Measurements from ENCODE around the gene FAM9C. TPM values are rescaled to one million over a fixed set of nuclear protein-coding genes. Genes with fewer than 3 reads are reported as not detected.

FAM9C gene
- total and polyA plus RNA-seq, 2 donors (not counting 1 experiment from before 2014, with no cell fraction given): under 0.01 to 0.01 TPM

GRCh38 chrX:13046141-13046855 is 1.9 kb upstream of the FAM9C start:
- H3K9me3 ChIP-seq (ENCODE audit: control insufficient read depth, insufficient read depth, low read depth, low read length): no peaks in the 10 kb centered on the region
- TF ChIP-seq EZH2 (IDR thresholded peaks at IDR 0.05; ENCODE audit: low read length, missing control alignments) (no peak), CTCF (conservative IDR thresholded peaks at IDR 0.05 in 1 of 2, IDR thresholded peaks at IDR 0.05 in 1 of 2; ENCODE audit: low read depth in 1 of 2, low read length in 2 of 2) (no peak)
- DNase-seq (ENCODE audit: low read depth in 2 of 2): no peak
- H3K79me2 ChIP-seq (ENCODE audit: control insufficient read depth, insufficient read depth, low read length): no peaks in the 10 kb centered on the region
- H3K4me2 ChIP-seq (ENCODE audit: extremely low read depth, insufficient read depth, low read length): no peak overlapping the region
- H3K27me3 ChIP-seq (ENCODE audit: control insufficient read depth, insufficient read depth, low read length): no peaks in the 10 kb centered on the region
- H3K27ac ChIP-seq (ENCODE audit: insufficient read depth, low read length): no peak overlapping the region
- H3K36me3 ChIP-seq (ENCODE audit: control insufficient read depth, insufficient read depth, low read length): no peaks in the 10 kb centered on the region
- no peak overlapping the region for H3K4me3 ChIP-seq (replicated peaks in 1 of 4; ENCODE audit: control extremely low read depth in 1 of 4, insufficient read depth in 1 of 4, low read depth in 3 of 4, low read length in 4 of 4)
- H3K4me1 ChIP-seq (ENCODE audit: control insufficient read depth, extremely low read depth, insufficient read depth, low read length): peaks cover 2% of the 10 kb centered on the region
- no peaks in the 10 kb centered on the region for H4K20me1 ChIP-seq (ENCODE audit: control insufficient read depth, extremely low read depth, insufficient read depth, low read length)
- H3K9ac ChIP-seq (ENCODE audit: insufficient read depth, low read length): no peak overlapping the region
- no peak overlapping the region for H2AFZ ChIP-seq (ENCODE audit: low read length)

GRCh38 chrX:13043938-13044337 is 482 bp downstream of the FAM9C start:
- H3K36me3 ChIP-seq (ENCODE audit: control insufficient read depth, insufficient read depth, low read length): no peaks in the 10 kb centered on the region
- no peaks in the 10 kb centered on the region for H3K27me3 ChIP-seq (ENCODE audit: control insufficient read depth, insufficient read depth, low read length)
- no peaks in the 10 kb centered on the region for H3K9me3 ChIP-seq (ENCODE audit: control insufficient read depth, insufficient read depth, low read depth, low read length)
- H4K20me1 ChIP-seq (ENCODE audit: control insufficient read depth, extremely low read depth, insufficient read depth, low read length): no peaks in the 10 kb centered on the region
- no peak overlapping the region for H3K9ac ChIP-seq (ENCODE audit: insufficient read depth, low read length)
- H3K4me2 ChIP-seq (ENCODE audit: extremely low read depth, insufficient read depth, low read length): no peak overlapping the region
- H2AFZ ChIP-seq (ENCODE audit: low read length): no peak overlapping the region
- no peak for DNase-seq (ENCODE audit: low read depth in 2 of 2)
- no peak overlapping the region for H3K4me3 ChIP-seq (replicated peaks in 1 of 4; ENCODE audit: control extremely low read depth in 1 of 4, insufficient read depth in 1 of 4, low read depth in 3 of 4, low read length in 4 of 4)
- no peak overlapping the region for H3K27ac ChIP-seq (ENCODE audit: insufficient read depth, low read length)
- peaks cover 2% of the 10 kb centered on the region for H3K4me1 ChIP-seq (ENCODE audit: control insufficient read depth, extremely low read depth, insufficient read depth, low read length)
- H3K79me2 ChIP-seq (ENCODE audit: control insufficient read depth, insufficient read depth, low read length): no peaks in the 10 kb centered on the region
- TF ChIP-seq EZH2 (IDR thresholded peaks at IDR 0.05; ENCODE audit: low read length, missing control alignments) (no peak), CTCF (conservative IDR thresholded peaks at IDR 0.05 in 1 of 2, IDR thresholded peaks at IDR 0.05 in 1 of 2; ENCODE audit: low read depth in 1 of 2, low read length in 2 of 2) (no peak)

- no peaks in the 10 kb centered on the region for H3K36me3 ChIP-seq (ENCODE audit: control insufficient read depth, insufficient read depth, low read length)
- no peak overlapping the region for H3K9ac ChIP-seq (ENCODE audit: insufficient read depth, low read length)
- DNase-seq (ENCODE audit: low read depth in 2 of 2): no peak
Measured at GRCh38 chrX:13043138-13043537, 1.3 kb downstream of the FAM9C start.

More at GRCh38 chrX:13043138-13043537, 1.3 kb downstream of the FAM9C start:
- no peak overlapping the region for H3K4me3 ChIP-seq (replicated peaks in 1 of 4; ENCODE audit: control extremely low read depth in 1 of 4, insufficient read depth in 1 of 4, low read depth in 3 of 4, low read length in 4 of 4)
- no peak for TF ChIP-seq CTCF (conservative IDR thresholded peaks at IDR 0.05 in 1 of 2, IDR thresholded peaks at IDR 0.05 in 1 of 2; ENCODE audit: low read depth in 1 of 2, low read length in 2 of 2)
- TF ChIP-seq EZH2 (IDR thresholded peaks at IDR 0.05; ENCODE audit: low read length, missing control alignments): no peak
- H3K27ac ChIP-seq (ENCODE audit: insufficient read depth, low read length): no peak overlapping the region
- no peaks in the 10 kb centered on the region for H3K9me3 ChIP-seq (ENCODE audit: control insufficient read depth, insufficient read depth, low read depth, low read length)
- no peak overlapping the region for H2AFZ ChIP-seq (ENCODE audit: low read length)
- peaks cover under 1% of the 10 kb centered on the region for H3K4me1 ChIP-seq (ENCODE audit: control insufficient read depth, extremely low read depth, insufficient read depth, low read length)
- no peaks in the 10 kb centered on the region for H3K79me2 ChIP-seq (ENCODE audit: control insufficient read depth, insufficient read depth, low read length)
- no peaks in the 10 kb centered on the region for H3K27me3 ChIP-seq (ENCODE audit: control insufficient read depth, insufficient read depth, low read length)
- no peaks in the 10 kb centered on the region for H4K20me1 ChIP-seq (ENCODE audit: control insufficient read depth, extremely low read depth, insufficient read depth, low read length)
- H3K4me2 ChIP-seq (ENCODE audit: extremely low read depth, insufficient read depth, low read length): no peak overlapping the region

Measured in fibroblast of lung (primary cell).